Keratinocyte (primary cell): Measurements from ENCODE around the gene FLAD1. TPM values are rescaled to one million over a fixed set of nuclear protein-coding genes. Genes with fewer than 3 reads are reported as not detected.

Experiments used
- DNase-seq: peaks from one replicate; pipeline ENCODE4 v3.0.0-alpha.2; 2011; ENCODE audit warnings: low read depth, missing footprints, low spot score
- FAIRE-seq: peaks from 2 replicates; lab custom pipeline; 2011; peaks lifted over from hg19 to GRCh38; lab: Jason Lieb, UNC
- H2AFZ ChIP-seq: 2 replicates; pipeline ENCODE4 v1.6.0; 2012; ENCODE audit warnings: low read length, control low read depth, inconsistent platforms; ENCODE audit not compliant: control insufficient read depth
- H3K27ac ChIP-seq: 2 replicates; pipeline ENCODE4 v1.5.1; 2011; ENCODE audit warnings: low read length; ENCODE audit not compliant: control insufficient read depth, insufficient read depth
- H3K27me3 ChIP-seq: 3 replicates; pipeline ENCODE4 v1.6.0; 2011; ENCODE audit warnings: low read length; ENCODE audit not compliant: control insufficient read depth, insufficient read depth; ENCODE audit errors: extremely low read depth
- H3K36me3 ChIP-seq, 2 experiments: 2 replicates in 1 of 2; 3 replicates in 1 of 2; pipeline ENCODE4 v1.5.1; 2011; ENCODE audit warnings: low read length in 2 of 2, mild to moderate bottlenecking in 1 of 2; ENCODE audit not compliant: control insufficient read depth in 2 of 2, insufficient read depth in 2 of 2; ENCODE audit errors: extremely low read depth in 1 of 2
- H3K4me1 ChIP-seq: 3 replicates; pipeline ENCODE4 v1.5.1; 2011; ENCODE audit warnings: low read length; ENCODE audit not compliant: control insufficient read depth, insufficient read depth; ENCODE audit errors: extremely low read depth
- H3K4me2 ChIP-seq: 3 replicates; pipeline ENCODE4 v1.6.0; 2011; ENCODE audit warnings: low read depth, low read length; ENCODE audit not compliant: control insufficient read depth, insufficient read depth; ENCODE audit errors: extremely low read depth
- H3K4me3 ChIP-seq, 3 experiments: fragments of 200-600 bp in 1 of 3; sonication (generic) in 1 of 3; 2 replicates in 2 of 3; 3 replicates in 1 of 3; pipeline ENCODE4 v1.5.1; 2011 to 2016; ENCODE audit warnings: low read length in 3 of 3, mild to moderate bottlenecking in 3 of 3, control low read depth in 2 of 3, inconsistent platforms in 1 of 3, low read depth in 1 of 3, mixed read lengths in 1 of 3, mixed run types in 1 of 3, moderate library complexity in 1 of 3; ENCODE audit not compliant: control insufficient read depth in 2 of 3, insufficient read depth in 2 of 3; ENCODE audit errors: extremely low read depth in 1 of 3
- H3K79me2 ChIP-seq: 2 replicates; pipeline ENCODE4 v1.6.0; 2012; ENCODE audit warnings: low read length; ENCODE audit not compliant: control insufficient read depth, insufficient read depth
- H3K9ac ChIP-seq: 3 replicates; pipeline ENCODE4 v1.6.0; 2011; ENCODE audit warnings: low read length; ENCODE audit not compliant: control insufficient read depth, insufficient read depth; ENCODE audit errors: extremely low read depth
- H3K9me1 ChIP-seq: 3 replicates; pipeline ENCODE4 v1.6.0; 2011; ENCODE audit warnings: low read length; ENCODE audit not compliant: control insufficient read depth, insufficient read depth; ENCODE audit errors: extremely low read depth
- H3K9me3 ChIP-seq: 2 replicates; pipeline ENCODE4 v1.5.1; 2012; ENCODE audit warnings: low read depth, low read length; ENCODE audit not compliant: control insufficient read depth
- H4K20me1 ChIP-seq: 3 replicates; pipeline ENCODE4 v1.6.0; 2011; ENCODE audit warnings: low read length; ENCODE audit not compliant: control insufficient read depth, insufficient read depth; ENCODE audit errors: extremely low read depth
- CTCF ChIP-seq, 3 experiments: IDR thresholded peaks in 1 of 3; conservative IDR thresholded peaks in 1 of 3; optimal IDR thresholded peaks in 1 of 3; 2 replicates in 2 of 3; 3 replicates in 1 of 3; pipeline versions ENCODE3 to v1.5.1; 2011; ENCODE audit warnings: low read length in 3 of 3, mild to moderate bottlenecking in 3 of 3, moderate library complexity in 2 of 3, control low read depth in 1 of 3, inconsistent platforms in 1 of 3; ENCODE audit not compliant: insufficient read depth in 2 of 3; ENCODE audit errors: extremely low read depth in 1 of 3
- EZH2 ChIP-seq: IDR thresholded peaks from one replicate; pipeline ENCODE4 v1.6.1; 2012; ENCODE audit warnings: inconsistent platforms, mild to moderate bottlenecking, low read length, moderate library complexity
- dilution Hi-C: fragments of 300-500 bp; cut with MboI; formaldehyde crosslinking; loops from one replicate; pipeline ENCODE4 v1.7.0; 2020; ENCODE audit warnings: low sequenced_read_pairs; ENCODE audit not compliant: extremely low pct_ligation_motif_present
- polyA plus RNA-seq, 5 experiments: library from polyadenylated mRNA; depleted of rRNA in 3 of 5; stranded (reverse) in 3 of 5; stranded (forward) in 1 of 5; unstranded in 1 of 5; fragments of >200 nt; gene quantifications; 1 replicate in 1 of 5; 2 replicates in 3 of 5; 3 replicates in 1 of 5; pipeline versions ENCODE4 v1.2.1 to v1.2.3, GENCODE V29; 2011 to 2012; ENCODE audit warnings: missing spikeins in 2 of 5, low read depth in 1 of 5, low replicate concordance in 1 of 5

The FLAD1 gene
- polyA plus RNA-seq, 1 donor (not counting 4 experiments of a cell fraction or from before 2014, with no cell fraction given) = 51.4 TPM

- H3K79me2 ChIP-seq = no peaks in the 10 kb centered on the region
- H4K20me1 ChIP-seq = no peaks in the 10 kb centered on the region
- no peak for TF ChIP-seq CTCF (optimal IDR thresholded peaks at IDR 0.05 in 1 of 3, IDR thresholded peaks at IDR 0.05 in 1 of 3, conservative IDR thresholded peaks at IDR 0.05 in 1 of 3; ENCODE audit: extremely low read depth in 1 of 3, insufficient read depth in 2 of 3, low read length in 3 of 3)
- TF ChIP-seq EZH2 = no peak
- no peaks in the 10 kb centered on the region for H3K36me3 ChIP-seq
- no peaks in the 10 kb centered on the region for H3K27me3 ChIP-seq
- H3K27ac ChIP-seq = no peak overlapping the region
- H3K4me2 ChIP-seq = no peak overlapping the region
- dilution Hi-C loops = no loop called here
- no peak overlapping the region for H2AFZ ChIP-seq
- no peak for DNase-seq
- H3K4me1 ChIP-seq = peaks cover 17% of the 10 kb centered on the region
- H3K4me3 ChIP-seq = no peak overlapping the region
- no peak overlapping the region for H3K9ac ChIP-seq
- H3K9me1 ChIP-seq = no peaks in the 10 kb centered on the region
- no peaks in the 10 kb centered on the region for H3K9me3 ChIP-seq
- FAIRE-seq = no peak
Observed at GRCh38 chr1:155030899-155031298, 47.8 kb downstream of the FLAD1 start.

GRCh38 chr1:155032886-155033285 lies 49.7 kb downstream of the FLAD1 start:
- Histone ChIP-seq H3K36me3 (no peaks in the 10 kb centered on the region), H3K4me2 (no peak overlapping the region), H3K27me3 (no peaks in the 10 kb centered on the region), H3K4me1 (peaks cover 15% of the 10 kb centered on the region), H3K27ac (no peak overlapping the region), H3K79me2 (no peaks in the 10 kb centered on the region), H4K20me1 (no peaks in the 10 kb centered on the region), H3K9me1 (no peaks in the 10 kb centered on the region), H3K9ac (no peak overlapping the region), H3K4me3 (no peak overlapping the region), H2AFZ (no peak overlapping the region), H3K9me3 (no peaks in the 10 kb centered on the region)
- FAIRE-seq (no peak), DNase-seq (no peak)
- dilution Hi-C loops = no loop called here
- TF ChIP-seq EZH2 (no peak), CTCF (optimal IDR thresholded peaks at IDR 0.05 in 1 of 3, IDR thresholded peaks at IDR 0.05 in 1 of 3, conservative IDR thresholded peaks at IDR 0.05 in 1 of 3; ENCODE audit: extremely low read depth in 1 of 3, insufficient read depth in 2 of 3, low read length in 3 of 3) (no peak)
